WI38 (cell line): ENCODE results near the gene CCDC50.

Source experiments
- H3K4me3 ChIP-seq: 2 replicates; pipeline ENCODE4 v1.5.1; 2011; ENCODE audit warnings: low read depth, mild to moderate bottlenecking, control low read depth, low read length
- CTCF ChIP-seq: IDR thresholded peaks from 2 replicates; pipeline ENCODE4 v1.5.1; 2012; ENCODE audit warnings: low read depth, mild to moderate bottlenecking, control low read depth, low read length

CCDC50 gene

GRCh38 chr3:191363221-191363620 lies 34.0 kb downstream of the CCDC50 start:
- TF ChIP-seq CTCF, result no peak
- no peak overlapping the region for H3K4me3 ChIP-seq

DNA sequence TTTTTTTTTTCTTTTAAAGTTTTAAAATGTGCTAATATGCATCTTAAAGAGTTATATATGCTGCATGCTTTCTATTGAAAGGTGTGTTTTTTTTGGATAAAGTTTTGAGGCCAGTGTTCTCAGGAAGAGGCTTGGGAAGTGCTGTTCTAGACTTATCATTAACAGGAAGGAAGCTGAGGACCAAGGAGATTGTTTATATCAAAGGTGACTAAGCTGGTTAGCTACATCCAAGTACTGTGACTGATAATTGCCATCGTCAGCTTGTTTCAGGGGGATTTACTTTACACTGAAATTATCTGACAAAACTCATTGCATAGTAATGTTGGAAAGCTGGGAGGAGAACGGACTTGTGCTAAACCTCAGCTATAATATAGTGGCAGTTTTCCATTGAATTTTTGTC lies 37.5 kb downstream of the CCDC50 start:
- TF ChIP-seq CTCF, result no peak
- H3K4me3 ChIP-seq, result no peak overlapping the region

DNA sequence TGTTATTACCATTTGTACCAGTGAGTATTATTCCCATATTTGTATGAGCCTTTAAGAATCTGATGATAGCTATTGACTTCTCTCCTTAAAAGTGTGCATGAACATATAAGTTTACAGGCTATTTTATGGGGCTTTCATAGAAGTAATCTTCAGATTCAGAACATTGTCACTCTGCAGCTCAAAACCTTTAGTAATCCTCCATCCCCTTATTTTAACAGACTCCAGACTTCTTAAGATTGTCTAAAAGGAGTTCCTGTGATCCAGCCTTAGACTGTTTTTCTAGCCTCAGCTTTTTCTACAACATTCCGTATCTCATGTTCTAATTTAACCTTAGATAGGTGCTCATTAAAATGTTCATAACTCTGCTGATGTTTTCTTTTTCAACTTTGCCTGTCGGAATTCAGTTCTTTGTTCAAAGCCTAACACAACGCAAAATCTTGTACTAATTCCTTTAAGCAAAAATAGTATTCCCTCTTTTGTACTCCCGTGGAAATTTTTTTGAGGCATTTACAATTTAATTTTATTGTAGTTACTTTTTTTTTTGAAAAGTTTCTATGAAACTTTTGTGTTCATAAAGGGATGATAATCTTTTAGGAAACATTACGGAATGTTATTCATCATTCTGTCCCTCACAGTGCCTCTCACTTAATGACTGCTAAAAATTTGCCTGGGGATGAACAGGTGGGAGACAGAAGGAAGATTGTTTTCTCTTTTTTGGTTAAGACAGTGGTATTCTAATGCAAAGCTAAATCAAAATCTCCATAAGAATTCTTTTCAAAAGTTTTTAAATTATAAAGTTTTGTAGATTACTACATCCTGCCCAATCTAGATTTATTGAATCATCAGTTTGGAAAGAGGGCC lies 39.8 kb downstream of the CCDC50 start:
- H3K4me3 ChIP-seq, result no peak overlapping the region
- no peak for TF ChIP-seq CTCF

- H3K4me3 ChIP-seq, result no peak overlapping the region
- TF ChIP-seq CTCF, result no peak
Observed at GRCh38 chr3:191369616-191370010, 40.4 kb downstream of the CCDC50 start.

DNA sequence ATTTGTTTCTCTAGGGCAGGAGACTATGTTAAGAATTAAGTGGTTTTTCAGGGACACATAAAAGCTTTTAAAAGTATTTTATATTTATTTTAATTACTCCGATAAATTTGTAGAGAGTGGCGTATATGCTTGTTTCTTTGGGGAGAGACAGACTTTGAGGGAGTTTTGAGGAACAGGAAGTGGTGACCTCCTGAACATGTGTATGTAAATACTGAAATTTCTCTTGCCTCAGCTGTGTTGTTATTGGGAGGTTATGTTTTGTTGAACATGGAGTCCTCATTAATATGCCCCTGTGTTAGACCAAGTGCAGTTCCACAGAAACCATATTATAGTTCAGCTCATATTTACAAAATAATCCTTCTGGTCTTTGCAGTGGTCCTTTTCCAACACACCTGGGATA lies 42.9 kb downstream of the CCDC50 start:
- H3K4me3 ChIP-seq, result no peak overlapping the region
- no peak for TF ChIP-seq CTCF

DNA sequence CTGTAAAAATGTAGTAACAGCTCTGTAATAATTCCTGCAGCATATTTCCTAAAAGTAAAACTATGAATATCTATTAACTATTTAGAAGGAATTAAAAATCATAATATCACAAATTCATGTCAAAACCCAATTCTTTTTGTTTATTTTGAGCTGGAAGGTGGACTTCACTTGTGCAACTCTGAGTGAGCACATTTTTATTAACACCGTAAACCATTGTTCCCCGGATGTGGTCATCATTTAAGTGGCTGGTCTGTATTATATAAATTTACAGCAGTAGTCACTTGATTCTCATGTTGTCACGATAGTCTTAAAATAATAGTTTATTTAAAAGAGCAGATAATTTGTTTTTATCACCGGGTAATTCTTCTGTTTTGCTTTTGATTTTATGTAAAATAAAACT lies 44.1 kb downstream of the CCDC50 start:
- H3K4me3 ChIP-seq, result no peak overlapping the region
- TF ChIP-seq CTCF, result no peak

DNA sequence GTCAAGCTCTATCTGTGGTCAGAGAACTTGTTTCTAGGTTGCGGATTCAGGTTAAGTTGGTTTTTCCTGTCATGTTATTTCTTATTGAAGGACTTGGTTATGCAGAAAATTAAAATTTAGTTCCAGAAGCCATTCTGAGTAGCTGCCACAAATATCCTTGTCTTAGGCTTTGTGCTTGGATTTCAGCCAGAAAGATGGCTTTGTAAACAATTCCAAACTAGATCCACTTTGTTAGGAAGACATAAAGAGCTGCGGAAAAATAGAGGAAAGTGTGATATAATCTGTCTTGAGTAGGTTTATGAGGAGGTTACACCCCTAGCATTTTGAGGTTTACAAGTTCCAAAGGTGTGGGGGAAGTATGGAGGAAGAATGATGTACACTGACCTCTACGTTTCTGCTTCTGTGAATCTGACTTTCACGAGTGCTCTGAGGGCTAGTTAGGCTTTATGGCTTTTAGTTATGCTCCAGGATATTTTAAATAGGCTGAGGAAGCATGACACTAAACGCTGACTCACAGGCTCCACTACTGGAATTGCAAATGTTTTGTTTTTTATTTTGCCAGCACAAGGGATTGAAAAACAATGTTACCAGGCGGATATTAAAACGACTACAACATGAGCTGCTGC lies 47.4 kb downstream of the CCDC50 start:
- H3K4me3 ChIP-seq, result no peak overlapping the region
- no peak for TF ChIP-seq CTCF
